GM19193 (cell line): Measurements from ENCODE around the gene WWOX.

Source experiments
- POLR2A ChIP-seq: IDR thresholded peaks from 4 replicates; pipeline ENCODE4 v1.6.1; 2011; ENCODE audit not compliant: insufficient read depth, insufficient read length; ENCODE audit errors: extremely low read depth

Gene WWOX

DNA sequence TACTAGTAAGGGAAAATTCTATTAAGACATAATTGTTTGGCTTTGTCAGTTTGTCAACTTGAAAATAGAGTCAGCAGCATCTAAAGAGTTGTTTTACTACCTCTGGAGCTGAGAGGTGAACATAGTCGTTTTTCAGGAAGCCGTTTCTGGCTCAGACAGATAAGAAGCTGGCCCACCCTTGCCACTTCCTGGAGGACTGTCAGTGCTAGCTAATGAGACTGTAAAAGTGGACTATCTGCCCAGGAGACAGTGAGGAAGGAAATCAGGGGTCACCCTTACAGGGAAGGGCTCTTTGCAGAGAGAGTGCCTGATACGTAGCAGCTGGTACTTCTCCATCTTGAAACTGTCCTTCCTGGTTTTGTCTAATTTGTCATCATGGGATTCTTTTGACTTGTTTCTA is 328.7 kb downstream of the WWOX start:
- TF ChIP-seq POLR2A, result no peak

DNA sequence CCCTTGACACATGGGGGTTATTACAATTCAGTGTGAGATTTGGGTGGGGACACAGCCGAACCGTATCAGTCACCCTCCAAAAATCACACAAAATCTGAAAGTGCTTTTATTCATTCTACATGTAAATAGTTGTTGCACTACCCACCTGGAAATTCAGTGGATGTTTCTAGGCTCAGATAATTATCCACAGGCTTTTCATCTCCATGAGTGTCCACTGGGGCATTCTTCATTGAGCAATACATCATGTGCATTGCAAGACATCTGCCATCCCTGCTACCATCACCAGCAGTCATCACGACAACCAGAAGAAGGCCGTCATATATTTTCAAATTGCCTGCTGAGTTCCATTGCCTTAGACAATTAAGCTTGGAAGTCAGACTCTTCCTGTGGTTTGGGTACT is 330.8 kb downstream of the WWOX start:
- no peak for TF ChIP-seq POLR2A

DNA sequence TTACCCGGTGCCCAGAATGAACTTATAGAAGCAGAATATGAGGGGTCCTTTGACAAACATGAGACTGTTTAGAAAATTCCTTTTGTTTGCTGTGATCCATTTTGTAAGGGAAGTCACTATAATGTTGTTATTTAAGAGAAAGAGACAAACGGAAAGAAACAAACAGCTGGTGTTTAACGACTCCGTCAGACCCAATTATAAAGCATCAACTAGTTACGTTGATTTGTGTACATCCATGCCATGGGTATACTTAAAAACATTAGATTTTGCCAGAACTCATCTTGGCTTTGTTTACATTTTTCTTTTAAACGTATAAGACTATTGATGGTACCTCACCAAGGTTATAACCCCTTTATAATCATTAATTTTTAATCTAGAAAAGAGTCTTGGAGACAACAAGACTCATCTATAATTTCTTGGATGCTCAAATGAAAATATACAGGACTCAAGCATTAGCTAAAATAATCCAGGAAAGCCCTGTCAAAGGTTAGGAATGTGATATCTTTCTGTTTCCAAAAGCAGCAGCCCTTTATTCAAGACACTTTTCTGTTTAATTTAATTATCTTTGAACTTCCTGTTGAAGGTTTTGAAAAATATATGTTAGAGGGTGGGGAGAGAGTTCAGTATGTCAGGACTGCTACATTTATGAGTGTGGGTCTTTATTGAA is 331.7 kb downstream of the WWOX start:
- TF ChIP-seq POLR2A, result no peak

DNA sequence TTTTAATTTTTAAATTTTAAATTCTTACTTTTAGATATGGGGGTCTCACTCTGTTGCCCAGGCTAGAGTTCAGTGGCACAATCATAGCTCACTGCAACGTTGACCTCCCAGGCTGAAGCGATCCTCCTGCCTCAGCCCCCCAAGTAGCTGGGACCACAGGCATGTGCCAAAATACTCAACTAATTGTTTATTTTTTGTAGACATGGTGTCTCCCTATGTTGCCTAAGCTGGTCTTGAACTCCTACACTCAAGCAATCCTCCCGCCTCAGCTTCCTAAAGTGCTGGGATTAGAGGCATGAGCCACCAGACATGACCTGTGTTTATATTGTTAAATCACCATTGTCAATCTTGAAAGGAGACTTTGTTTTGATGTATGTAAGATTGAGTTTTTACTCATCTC is 332.2 kb downstream of the WWOX start:
- TF ChIP-seq POLR2A, result no peak

DNA sequence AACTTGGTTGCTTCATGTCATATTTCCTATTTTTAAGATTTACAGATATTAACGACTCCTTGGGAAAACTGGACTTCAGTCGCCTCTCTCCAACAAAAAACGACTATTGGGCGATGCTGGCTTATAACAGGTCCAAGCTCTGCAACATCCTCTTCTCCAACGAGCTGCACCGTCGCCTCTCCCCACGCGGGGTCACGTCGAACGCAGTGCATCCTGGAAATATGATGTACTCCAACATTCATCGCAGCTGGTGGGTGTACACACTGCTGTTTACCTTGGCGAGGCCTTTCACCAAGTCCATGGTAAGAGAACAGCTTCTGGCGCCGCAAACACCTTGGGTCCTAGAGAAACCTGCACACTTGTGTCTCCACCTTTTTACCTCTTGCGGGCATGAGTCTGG is 333.0 kb downstream of the WWOX start:
- no peak for TF ChIP-seq POLR2A

DNA sequence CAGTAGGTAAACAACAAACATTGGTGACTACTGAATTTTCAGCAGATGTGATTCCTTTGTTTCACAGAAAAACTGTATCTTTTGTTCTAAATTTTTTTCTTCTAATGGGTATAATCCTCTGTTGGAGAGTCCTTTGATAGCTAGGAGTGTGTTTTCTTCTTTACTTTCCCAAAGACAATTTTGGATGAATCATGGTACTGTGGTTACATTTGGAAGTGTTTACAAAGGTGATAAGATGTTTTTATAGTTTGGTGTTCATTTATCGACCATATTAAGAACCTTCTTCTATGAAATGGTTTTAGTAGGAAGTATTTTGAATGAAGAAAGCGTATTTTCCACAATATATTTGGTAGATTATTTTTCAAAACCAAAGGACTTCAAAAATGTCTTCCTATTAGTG is 333.7 kb downstream of the WWOX start:
- no peak for TF ChIP-seq POLR2A

DNA sequence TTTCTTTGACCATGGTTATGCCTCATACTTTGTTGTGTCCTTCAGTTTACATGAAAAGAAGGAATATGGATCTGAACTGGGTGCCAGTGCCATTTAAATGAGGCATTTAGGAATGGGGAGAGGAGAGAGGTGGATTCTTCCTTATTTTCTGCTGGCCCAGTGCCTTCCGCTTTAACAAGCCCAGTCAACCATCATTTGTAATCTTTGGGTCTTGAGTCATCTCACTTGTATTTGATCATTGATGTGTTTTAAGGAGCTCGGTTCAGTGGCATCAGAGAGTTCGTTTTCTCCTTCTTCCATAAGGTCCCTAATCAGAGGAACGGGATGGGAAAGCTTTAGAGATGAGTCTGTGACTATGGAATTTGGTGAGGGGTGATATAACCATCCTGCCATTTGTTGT is 334.9 kb downstream of the WWOX start:
- TF ChIP-seq POLR2A, result no peak

DNA sequence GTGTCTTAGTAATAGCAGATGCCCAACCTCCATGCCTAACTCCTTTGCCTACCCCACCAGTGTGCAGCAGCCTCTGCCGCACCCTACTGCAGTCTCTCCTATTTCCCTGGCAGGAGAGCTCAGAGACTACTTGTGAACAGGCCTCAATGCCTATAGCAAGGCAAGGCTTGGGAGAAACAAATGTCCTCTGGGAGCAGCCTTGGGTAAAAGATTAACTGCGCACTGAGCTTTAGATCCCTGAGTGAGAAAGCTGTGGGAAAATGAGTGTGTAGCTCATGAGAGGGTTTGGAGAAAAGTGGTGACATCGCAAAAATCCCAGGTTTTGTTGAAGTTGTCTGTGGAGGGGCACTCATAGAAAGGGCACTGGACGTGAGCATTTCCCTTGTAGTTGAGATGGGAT is 335.8 kb downstream of the WWOX start:
- no peak for TF ChIP-seq POLR2A

DNA sequence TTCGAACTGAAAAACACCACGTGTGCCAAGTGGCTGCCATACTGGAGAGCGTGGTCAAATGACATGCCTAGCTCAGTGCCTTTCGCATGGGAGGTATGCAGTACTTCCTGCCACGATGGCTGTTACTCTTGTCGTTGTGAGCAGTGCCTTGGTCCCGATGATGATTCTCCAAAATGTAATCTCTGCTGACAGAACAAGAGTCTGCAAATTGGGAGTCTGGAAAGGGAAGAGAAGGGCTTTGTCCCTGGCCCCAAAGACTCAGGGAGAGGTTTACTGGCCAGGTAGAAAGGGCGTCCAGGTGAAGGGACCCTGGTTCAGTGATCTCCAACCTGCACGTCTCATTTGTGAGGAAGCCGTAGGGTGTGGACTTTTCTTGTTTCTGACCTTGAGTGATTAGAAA is 336.6 kb downstream of the WWOX start:
- TF ChIP-seq POLR2A, result no peak

DNA sequence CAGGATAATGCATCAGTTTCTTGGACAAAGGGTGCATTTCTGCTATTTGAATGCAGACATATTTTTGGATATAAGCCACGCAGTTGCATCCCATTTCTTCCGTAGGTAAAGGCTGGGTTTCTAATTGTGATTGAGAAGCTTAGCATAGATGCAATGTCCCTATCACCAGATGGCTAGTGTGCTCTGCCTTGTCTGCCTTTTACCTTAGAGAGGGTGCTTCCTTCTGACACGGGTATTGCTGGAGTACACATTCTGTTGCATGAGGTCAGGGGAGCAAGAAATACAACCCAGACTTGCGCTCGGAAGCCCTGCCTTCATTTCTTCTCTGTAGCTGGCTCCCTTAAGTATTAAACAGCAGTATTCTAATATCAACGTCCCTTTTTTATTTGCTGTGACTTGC is 337.4 kb downstream of the WWOX start:
- TF ChIP-seq POLR2A, result no peak

DNA sequence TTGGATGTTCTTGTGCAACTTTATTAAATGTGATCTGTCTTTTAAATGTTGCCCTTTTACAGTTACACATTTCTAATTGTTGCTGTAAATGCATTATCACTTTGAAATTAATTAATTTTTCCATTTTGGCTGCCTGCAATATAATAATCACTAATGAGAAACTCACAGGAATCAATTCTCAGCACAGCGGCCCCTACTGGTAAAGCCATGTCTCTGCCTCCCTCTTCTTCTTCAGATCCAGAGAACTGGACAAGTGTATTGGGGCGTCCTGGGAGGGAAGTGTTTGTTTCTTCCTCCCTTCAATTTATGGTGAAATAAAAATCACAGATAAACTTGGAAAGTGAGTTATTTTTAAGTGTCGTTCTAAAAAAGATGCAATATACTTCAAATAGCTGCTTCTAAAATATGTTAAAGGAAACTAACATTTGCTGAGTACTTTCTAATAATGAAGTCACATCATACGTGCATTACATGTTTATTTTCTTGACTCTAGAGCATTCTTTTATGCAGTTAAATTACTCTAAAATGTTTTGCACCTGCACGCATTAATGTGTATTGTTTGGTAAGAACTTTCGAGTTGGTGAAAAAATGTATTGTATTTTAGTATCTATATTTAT is 338.0 kb downstream of the WWOX start:
- no peak for TF ChIP-seq POLR2A

DNA sequence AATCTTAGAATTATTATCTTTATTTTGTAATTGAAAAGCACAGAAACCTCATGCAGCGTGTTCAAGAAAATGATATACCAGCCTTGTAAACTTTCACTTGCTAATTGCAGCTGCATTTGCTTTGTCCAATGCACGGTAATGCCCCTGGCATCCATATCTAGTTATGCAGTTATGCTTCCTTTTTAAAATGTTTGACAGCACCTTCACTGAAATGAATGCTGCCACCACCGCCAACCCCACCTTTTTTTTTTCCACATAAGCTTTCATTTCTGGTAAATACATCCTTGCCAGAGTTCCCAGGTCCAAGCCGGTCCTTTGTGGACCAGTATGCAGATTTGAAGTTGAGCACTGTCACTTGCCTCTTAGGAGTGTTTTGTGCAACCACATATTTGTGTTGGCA is 338.8 kb downstream of the WWOX start:
- TF ChIP-seq POLR2A, result no peak

DNA sequence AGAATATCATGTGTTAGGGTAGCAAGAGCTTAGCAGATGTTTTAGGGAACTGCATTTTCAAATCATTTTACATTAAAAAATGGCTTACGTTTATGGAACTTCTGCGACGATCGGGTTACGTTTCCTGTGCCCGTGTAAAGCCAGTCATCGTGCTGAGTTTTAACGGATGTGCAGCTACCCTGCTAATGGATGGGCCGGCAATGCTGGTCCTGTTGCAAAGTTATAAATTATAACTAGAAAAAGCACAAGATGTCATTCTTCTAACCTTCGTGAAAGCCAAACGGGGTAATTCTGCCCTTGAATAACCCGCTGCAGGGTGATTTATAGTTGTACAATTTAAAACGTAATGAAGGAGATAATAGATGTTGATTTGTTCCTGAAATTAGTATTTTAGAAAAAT is 339.2 kb downstream of the WWOX start:
- no peak for TF ChIP-seq POLR2A

DNA sequence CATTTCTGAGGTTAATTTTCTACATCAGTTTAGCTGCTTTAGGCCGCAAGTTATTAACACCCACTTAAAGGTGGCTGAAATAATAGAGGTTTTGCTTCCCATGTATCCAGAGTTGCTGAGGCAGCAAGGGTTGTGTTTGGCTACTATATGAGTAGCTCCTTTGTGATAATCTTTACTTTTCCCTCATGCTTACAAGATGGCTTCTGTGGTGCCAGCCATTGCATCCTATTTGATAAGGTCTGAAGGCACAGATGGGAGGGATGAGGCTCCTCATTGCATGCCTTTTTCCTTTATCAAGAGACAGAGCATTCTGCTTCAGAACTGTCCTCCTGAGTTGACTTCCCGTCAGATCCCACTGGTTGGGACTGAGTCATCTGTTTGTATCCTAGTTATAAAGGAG is 340.2 kb downstream of the WWOX start:
- TF ChIP-seq POLR2A, result no peak

DNA sequence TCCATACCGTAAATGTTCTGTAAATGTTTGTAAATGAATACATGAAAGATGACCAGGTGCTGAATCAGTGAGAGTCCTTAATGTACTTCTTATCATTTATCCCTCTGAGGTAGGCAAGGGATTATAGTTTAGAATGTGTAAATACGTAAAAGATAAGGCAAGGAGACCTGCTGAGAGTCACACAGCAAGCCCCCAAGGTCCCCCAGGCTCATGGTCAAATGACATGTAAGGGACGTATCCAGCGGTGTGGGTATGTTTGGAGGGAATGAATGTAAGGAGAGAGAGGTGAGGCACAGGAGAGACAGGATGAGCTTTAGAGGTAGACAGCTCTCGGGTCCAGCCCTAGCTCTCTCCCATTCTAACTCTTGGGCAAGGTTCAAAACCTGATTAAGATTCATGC is 341.8 kb downstream of the WWOX start:
- no peak for TF ChIP-seq POLR2A

DNA sequence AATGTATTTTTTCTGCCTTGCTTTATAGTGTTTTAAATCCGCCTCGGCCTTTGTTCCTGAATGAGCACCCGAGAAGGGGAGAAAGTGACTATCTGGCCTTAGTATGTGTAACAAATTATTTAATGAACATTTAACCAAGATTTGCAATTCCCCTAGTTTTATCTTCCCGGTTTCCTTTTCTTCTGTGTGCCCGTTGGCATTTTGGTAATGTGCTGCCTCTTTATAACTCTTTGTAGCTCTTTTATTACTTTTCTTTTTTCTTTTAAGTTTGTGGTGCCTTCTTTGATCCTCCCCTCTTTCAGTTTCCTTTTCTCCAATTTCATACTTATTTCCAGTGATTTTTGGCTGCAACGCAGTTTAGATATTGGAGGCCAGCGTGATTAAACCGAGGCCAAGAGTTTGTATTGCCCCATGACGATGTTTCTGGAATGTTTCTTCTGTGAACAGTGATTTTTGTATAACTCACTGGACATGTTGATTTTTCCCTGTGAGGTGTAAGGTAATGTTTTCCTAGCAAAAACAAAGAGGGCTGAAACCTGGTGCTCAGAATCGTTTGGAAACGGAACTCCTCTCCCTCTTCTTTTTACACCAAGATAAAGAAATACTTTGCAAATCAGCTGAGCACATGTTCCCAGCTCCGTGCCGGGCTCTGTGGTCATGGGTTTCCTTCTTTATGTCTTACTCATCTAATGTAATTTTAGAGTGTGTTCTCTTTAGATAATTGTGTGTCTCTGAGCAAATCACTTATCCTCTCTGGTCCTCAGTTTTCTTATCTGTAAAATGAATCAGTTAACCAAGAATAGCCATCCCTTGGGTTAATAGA is 344.3 kb downstream of the WWOX start:
- TF ChIP-seq POLR2A, result no peak
